OCI-LY1 (cell line): ENCODE results near the gene GABBR2.

Experiments used
- H2AFZ ChIP-seq: fragments of 200-600 bp; sonication (generic), shearing (Covaris generic); 2 replicates; pipeline ENCODE4 v1.6.0; 2014; ENCODE audit warnings: antibody characterized with exemption, mild to moderate bottlenecking, low read length
- H3F3A ChIP-seq: fragments of 200-600 bp; sonication (generic), shearing (Covaris generic); 2 replicates; pipeline ENCODE4 v1.6.0; 2014; ENCODE audit warnings: mild to moderate bottlenecking, antibody characterized with exemption, low read length, moderate library complexity; ENCODE audit not compliant: insufficient read depth
- H3K27ac ChIP-seq: fragments of 200-600 bp; sonication (generic); 2 replicates; pipeline ENCODE4 v1.5.1; 2014; ENCODE audit warnings: low read length, mixed run types, mild to moderate bottlenecking, low read depth; ENCODE audit not compliant: poor library complexity, severe bottlenecking
- H3K27me3 ChIP-seq: fragments of 200-600 bp; sonication (generic); 2 replicates; pipeline ENCODE4 v1.6.0; 2014; ENCODE audit warnings: antibody characterized with exemption, mild to moderate bottlenecking, low read length, moderate library complexity; ENCODE audit not compliant: insufficient read depth
- H3K36me3 ChIP-seq: fragments of 200-600 bp; sonication (generic); 2 replicates; pipeline ENCODE4 v1.6.1; 2014; ENCODE audit warnings: mild to moderate bottlenecking, antibody characterized with exemption, low read length, moderate library complexity, mixed read lengths; ENCODE audit not compliant: insufficient read depth
- H3K4me1 ChIP-seq: fragments of 200-600 bp; sonication (generic); 2 replicates; pipeline ENCODE4 v1.5.1; 2014; ENCODE audit warnings: mild to moderate bottlenecking, low read length, moderate library complexity; ENCODE audit not compliant: insufficient read depth, severe bottlenecking
- H3K4me2 ChIP-seq: fragments of 200-600 bp; sonication (generic), shearing (Covaris generic); 2 replicates; pipeline ENCODE4 v1.6.1; 2014; ENCODE audit warnings: low read length
- H3K4me3 ChIP-seq: fragments of 200-600 bp; sonication (generic); 2 replicates; pipeline ENCODE4 v1.5.1; 2014; ENCODE audit warnings: low read length, low read depth, mild to moderate bottlenecking, mixed read lengths; ENCODE audit not compliant: poor library complexity, severe bottlenecking
- H3K79me2 ChIP-seq: fragments of 200-600 bp; shearing (Covaris generic); 2 replicates; pipeline ENCODE4 v1.6.1; 2016; ENCODE audit warnings: mixed run types, low read length, mixed read lengths; ENCODE audit not compliant: insufficient read depth
- H3K9ac ChIP-seq: fragments of 200-600 bp; sonication (generic), shearing (Covaris generic); 2 replicates; pipeline ENCODE4 v1.6.1; 2014; ENCODE audit warnings: mild to moderate bottlenecking, low read length, mixed read lengths
- H3K9me2 ChIP-seq: fragments of 200-600 bp; sonication (generic), shearing (Covaris generic); 2 replicates; pipeline ENCODE4 v1.6.1; 2014; ENCODE audit warnings: low read depth, mild to moderate bottlenecking, low read length, mixed read lengths
- H3K9me3 ChIP-seq: fragments of 200-600 bp; shearing (Covaris generic); 2 replicates; pipeline ENCODE4 v1.6.1; 2014; ENCODE audit warnings: low read length, mixed read lengths
- H4K20me1 ChIP-seq: fragments of 200-600 bp; sonication (generic), shearing (Covaris generic); 2 replicates; pipeline ENCODE4 v1.6.0; 2016; ENCODE audit warnings: mild to moderate bottlenecking, low read length; ENCODE audit not compliant: insufficient read depth
- EZH2 ChIP-seq: fragments of 200-600 bp; sonication (generic), shearing (Covaris generic); IDR thresholded peaks from 2 replicates; pipeline ENCODE4 v1.8.0; 2017; ENCODE audit warnings: borderline replicate concordance, mixed run types, mild to moderate bottlenecking, antibody characterized with exemption, low read length, moderate library complexity, mixed read lengths
- TF ChIP-seq, protein P1 (sequence below): fragments of 200-600 bp; sonication (generic), shearing (Covaris generic); IDR thresholded peaks from 2 replicates; pipeline ENCODE4 v1.5.1; 2017; ENCODE audit warnings: mild to moderate bottlenecking, antibody characterized with exemption, low read length, moderate library complexity, mixed read lengths

GABBR2 gene

DNA sequence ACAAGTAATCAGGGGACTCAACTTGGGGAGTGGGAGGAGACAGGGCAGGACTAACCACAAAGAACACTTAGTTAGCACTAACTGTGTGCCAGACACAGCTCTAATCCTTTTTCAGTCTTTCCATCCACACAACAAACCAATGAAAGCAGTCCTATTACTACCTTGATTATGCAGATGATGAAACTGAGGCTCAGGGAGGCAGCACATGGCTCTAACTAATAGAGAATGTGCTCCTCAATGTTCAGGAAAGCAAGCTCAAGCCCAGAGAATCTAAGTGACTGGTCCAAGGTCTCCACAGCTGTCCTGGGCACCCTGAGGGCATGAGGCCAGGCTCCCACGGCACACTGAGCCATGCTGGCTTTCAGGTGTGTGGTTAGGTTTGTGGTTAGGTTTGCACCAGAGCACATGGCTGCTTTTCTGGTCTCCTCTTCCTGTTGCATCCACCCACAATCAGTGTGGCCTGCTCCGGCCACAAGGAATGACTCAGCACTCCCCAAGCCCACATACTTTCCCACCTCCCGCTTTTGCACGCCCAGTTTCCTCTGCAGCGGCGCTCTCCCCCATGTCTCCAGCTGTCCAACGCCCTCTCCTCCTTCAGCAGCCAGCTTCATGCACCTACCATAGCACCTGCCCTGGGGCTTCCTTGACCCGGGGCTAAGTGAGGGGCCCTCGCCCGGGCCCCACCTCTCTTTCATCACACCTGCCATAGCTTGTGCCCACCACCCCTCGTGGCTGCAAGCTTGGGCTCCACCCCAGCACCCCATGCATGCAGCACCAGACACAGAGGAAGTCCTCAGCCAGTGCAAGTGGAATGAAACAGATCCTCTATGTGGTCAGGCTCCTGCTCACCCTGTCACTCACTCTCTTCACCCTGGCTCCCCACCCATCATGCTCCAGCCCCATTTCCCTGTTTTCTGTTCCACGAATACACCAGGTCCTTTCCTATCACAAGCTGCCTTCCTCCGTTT is 133.1 kb downstream of the GABBR2 start:
- no peaks in the 10 kb centered on the region; the same call in 1 of the 2 replicates for H3K27me3 ChIP-seq
- H3K4me3 ChIP-seq, result no peak overlapping the region
- no peak overlapping the region for H2AFZ ChIP-seq
- H4K20me1 ChIP-seq, result no peaks in the 10 kb centered on the region
- H3K9me2 ChIP-seq, result no peaks in the 10 kb centered on the region
- H3K4me2 ChIP-seq, result no peak overlapping the region
- no peak overlapping the region for H3K9ac ChIP-seq
- no peaks in the 10 kb centered on the region for H3F3A ChIP-seq
- no peak for TF ChIP-seq EZH2
- TF ChIP-seq, protein P1, sequence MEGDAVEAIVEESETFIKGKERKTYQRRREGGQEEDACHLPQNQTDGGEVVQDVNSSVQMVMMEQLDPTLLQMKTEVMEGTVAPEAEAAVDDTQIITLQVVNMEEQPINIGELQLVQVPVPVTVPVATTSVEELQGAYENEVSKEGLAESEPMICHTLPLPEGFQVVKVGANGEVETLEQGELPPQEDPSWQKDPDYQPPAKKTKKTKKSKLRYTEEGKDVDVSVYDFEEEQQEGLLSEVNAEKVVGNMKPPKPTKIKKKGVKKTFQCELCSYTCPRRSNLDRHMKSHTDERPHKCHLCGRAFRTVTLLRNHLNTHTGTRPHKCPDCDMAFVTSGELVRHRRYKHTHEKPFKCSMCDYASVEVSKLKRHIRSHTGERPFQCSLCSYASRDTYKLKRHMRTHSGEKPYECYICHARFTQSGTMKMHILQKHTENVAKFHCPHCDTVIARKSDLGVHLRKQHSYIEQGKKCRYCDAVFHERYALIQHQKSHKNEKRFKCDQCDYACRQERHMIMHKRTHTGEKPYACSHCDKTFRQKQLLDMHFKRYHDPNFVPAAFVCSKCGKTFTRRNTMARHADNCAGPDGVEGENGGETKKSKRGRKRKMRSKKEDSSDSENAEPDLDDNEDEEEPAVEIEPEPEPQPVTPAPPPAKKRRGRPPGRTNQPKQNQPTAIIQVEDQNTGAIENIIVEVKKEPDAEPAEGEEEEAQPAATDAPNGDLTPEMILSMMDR, result no peak
- no peak overlapping the region for H3K27ac ChIP-seq
- H3K9me3 ChIP-seq, result no peaks in the 10 kb centered on the region
- H3K36me3 ChIP-seq, result no peaks in the 10 kb centered on the region
- no peaks in the 10 kb centered on the region for H3K4me1 ChIP-seq
- no peaks in the 10 kb centered on the region for H3K79me2 ChIP-seq

DNA sequence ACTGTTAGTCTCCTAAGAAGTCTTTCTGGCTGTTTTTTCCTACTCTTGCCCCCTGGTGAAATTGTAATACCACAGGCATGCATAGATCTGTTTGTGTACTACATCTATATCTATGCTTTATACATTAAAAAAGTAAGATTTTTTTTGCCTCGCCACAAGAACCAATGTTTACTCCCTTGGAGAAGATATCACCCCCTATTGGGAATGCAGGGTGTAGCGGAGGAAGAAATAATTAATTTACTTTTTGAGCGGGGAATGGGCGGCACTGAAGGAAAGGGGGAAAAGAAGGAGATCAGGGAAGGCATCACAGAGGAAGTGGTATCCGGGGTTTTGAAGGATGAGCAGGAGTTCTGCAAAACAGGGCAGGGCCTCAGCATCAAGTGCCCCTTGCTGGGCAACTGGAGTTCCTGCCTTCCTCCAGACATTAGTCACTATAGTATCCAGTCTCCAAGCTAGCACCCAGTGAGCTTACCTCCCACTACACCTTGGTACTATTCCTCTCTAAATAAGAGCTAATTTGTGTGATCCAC is 134.9 kb downstream of the GABBR2 start:
- no peak overlapping the region for H3K9ac ChIP-seq
- H3K9me3 ChIP-seq, result no peaks in the 10 kb centered on the region
- H3K4me3 ChIP-seq, result no peak overlapping the region
- no peak overlapping the region for H3K4me2 ChIP-seq
- TF ChIP-seq EZH2, result no peak
- TF ChIP-seq, protein P1, result no peak; the same call in 1 of the 2 replicates
- H3K27me3 ChIP-seq, result no peaks in the 10 kb centered on the region; the same call in 1 of the 2 replicates
- H3K4me1 ChIP-seq, result no peaks in the 10 kb centered on the region
- no peaks in the 10 kb centered on the region for H3F3A ChIP-seq
- no peaks in the 10 kb centered on the region for H3K79me2 ChIP-seq
- H3K36me3 ChIP-seq, result no peaks in the 10 kb centered on the region
- no peak overlapping the region for H2AFZ ChIP-seq
- no peaks in the 10 kb centered on the region for H4K20me1 ChIP-seq
- H3K9me2 ChIP-seq, result no peaks in the 10 kb centered on the region
- H3K27ac ChIP-seq, result no peak overlapping the region

DNA sequence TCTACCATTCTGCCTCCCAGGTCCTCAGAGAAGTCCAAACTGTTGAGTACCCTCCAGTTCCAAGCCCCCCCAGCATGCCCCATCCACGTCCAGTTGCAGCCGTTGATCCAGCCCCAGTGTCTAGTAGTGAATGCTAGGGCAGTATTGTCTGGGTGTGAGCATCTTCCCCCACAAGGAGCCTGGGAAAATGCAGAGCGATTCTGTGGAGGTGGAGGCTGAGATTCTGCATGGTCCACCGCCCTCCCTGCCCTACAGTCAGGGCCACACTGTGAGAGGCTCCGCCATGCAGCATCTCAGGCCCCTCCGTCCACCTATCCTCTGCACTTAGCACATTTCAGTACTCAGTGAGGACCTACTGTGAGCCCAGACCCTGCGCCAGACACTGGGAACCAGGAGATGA is 135.9 kb downstream of the GABBR2 start:
- Histone ChIP-seq H3F3A (no peaks in the 10 kb centered on the region), H3K79me2 (no peaks in the 10 kb centered on the region), H2AFZ (no peak overlapping the region), H3K9me2 (no peaks in the 10 kb centered on the region), H3K27ac (no peak overlapping the region), H3K4me3 (no peak overlapping the region), H3K27me3 (no peaks in the 10 kb centered on the region; the same call in 1 of the 2 replicates), H3K4me1 (no peaks in the 10 kb centered on the region), H3K4me2 (no peak overlapping the region), H3K36me3 (no peaks in the 10 kb centered on the region), H3K9ac (no peak overlapping the region), H3K9me3 (no peaks in the 10 kb centered on the region), H4K20me1 (no peaks in the 10 kb centered on the region)
- TF ChIP-seq EZH2, result no peak
- TF ChIP-seq, protein P1, result no peak
